ENCODE results near the gene NISCH.

DNA sequence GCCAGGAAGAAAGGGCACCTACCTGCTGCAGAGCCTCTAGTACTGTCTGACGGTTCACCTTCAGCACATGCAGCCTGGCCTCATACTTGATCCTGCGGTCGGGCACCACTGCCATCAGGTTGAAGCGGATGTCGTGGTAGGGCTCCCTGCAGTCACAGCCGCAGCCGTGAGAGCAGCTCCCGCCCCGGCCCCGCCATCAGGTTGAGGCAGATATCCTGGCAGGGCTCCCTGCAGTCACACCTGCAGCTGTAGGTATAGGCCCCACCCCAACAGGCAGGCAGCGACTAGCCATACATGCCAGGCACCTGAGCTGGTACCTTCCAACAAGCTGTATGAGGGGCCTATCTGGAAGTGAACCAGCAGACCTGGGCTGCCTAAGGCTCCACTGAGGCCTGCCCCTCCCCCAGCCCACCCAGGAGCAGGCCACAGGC, 49.2 kb upstream of the NISCH start:
- TF ChIP-seq HDAC2 (IDR thresholded peaks at IDR 0.05; ENCODE audit: borderline replicate concordance in 1 of 2, low read depth in 2 of 2, low read length in 2 of 2) (no peak), EP300 (IDR thresholded peaks at IDR 0.05; ENCODE audit: borderline replicate concordance in 1 of 2, low read depth in 2 of 2, low read length in 2 of 2) (no peak), RAD21 (IDR thresholded peaks at IDR 0.05 in 1 of 2, conservative IDR thresholded peaks at IDR 0.05 in 1 of 2; ENCODE audit: low read depth in 2 of 2, low read length in 2 of 2) (no peak), JUND (IDR thresholded peaks at IDR 0.05; ENCODE audit: low read length) (no peak), ZNF274 (IDR thresholded peaks at IDR 0.05; ENCODE audit: borderline replicate concordance, extremely low read depth, low read length) (no peak), JUN (IDR thresholded peaks at IDR 0.05; ENCODE audit: low read depth, low read length) (no peak)
- TF ChIP-seq, protein P1, sequence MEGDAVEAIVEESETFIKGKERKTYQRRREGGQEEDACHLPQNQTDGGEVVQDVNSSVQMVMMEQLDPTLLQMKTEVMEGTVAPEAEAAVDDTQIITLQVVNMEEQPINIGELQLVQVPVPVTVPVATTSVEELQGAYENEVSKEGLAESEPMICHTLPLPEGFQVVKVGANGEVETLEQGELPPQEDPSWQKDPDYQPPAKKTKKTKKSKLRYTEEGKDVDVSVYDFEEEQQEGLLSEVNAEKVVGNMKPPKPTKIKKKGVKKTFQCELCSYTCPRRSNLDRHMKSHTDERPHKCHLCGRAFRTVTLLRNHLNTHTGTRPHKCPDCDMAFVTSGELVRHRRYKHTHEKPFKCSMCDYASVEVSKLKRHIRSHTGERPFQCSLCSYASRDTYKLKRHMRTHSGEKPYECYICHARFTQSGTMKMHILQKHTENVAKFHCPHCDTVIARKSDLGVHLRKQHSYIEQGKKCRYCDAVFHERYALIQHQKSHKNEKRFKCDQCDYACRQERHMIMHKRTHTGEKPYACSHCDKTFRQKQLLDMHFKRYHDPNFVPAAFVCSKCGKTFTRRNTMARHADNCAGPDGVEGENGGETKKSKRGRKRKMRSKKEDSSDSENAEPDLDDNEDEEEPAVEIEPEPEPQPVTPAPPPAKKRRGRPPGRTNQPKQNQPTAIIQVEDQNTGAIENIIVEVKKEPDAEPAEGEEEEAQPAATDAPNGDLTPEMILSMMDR (IDR thresholded peaks at IDR 0.05; ENCODE audit: control extremely low read depth in 1 of 3, insufficient read depth in 1 of 3, low read depth in 1 of 3, low read length in 3 of 3), result no peak

Measured in H1 (cell line).